OCI-LY1 (cell line): Measurements from ENCODE around the gene DOK5.

ENCODE experiments used
- EZH2 ChIP-seq: fragments of 200-600 bp; sonication (generic), shearing (Covaris generic); IDR thresholded peaks from 2 replicates; pipeline ENCODE4 v1.8.0; 2017; ENCODE audit warnings: borderline replicate concordance, mixed run types, mild to moderate bottlenecking, antibody characterized with exemption, low read length, moderate library complexity, mixed read lengths
- TF ChIP-seq, protein P1 (sequence below): fragments of 200-600 bp; sonication (generic), shearing (Covaris generic); IDR thresholded peaks from 2 replicates; pipeline ENCODE4 v1.5.1; 2017; ENCODE audit warnings: mild to moderate bottlenecking, antibody characterized with exemption, low read length, moderate library complexity, mixed read lengths

DNA sequence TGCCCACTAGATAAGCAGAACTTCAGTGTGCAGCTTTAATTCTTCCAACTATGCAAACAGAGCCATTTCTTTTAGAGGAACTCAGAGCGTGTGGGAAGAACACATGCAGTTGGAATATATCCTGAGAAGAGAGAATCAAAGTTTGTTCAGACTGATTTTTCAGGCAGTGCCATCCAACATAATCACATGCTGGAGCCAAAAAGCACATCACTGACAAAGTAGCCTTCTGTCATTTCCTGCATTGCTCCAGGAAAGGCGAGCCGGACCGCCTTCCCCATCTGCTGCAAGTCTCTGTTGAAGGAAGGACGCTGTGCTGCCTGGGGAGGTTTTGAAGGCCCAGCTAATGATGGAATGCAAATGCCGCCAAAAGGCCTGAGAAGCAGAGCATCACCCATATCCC, 98.4 kb downstream of the DOK5 start:
- TF ChIP-seq, protein P1, sequence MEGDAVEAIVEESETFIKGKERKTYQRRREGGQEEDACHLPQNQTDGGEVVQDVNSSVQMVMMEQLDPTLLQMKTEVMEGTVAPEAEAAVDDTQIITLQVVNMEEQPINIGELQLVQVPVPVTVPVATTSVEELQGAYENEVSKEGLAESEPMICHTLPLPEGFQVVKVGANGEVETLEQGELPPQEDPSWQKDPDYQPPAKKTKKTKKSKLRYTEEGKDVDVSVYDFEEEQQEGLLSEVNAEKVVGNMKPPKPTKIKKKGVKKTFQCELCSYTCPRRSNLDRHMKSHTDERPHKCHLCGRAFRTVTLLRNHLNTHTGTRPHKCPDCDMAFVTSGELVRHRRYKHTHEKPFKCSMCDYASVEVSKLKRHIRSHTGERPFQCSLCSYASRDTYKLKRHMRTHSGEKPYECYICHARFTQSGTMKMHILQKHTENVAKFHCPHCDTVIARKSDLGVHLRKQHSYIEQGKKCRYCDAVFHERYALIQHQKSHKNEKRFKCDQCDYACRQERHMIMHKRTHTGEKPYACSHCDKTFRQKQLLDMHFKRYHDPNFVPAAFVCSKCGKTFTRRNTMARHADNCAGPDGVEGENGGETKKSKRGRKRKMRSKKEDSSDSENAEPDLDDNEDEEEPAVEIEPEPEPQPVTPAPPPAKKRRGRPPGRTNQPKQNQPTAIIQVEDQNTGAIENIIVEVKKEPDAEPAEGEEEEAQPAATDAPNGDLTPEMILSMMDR: no peak
- no peak for TF ChIP-seq EZH2
